HEK293T (cell line): ENCODE measurements around the gene CD79B.

Source experiments
- CTBP1 ChIP-seq: fragments of 450-650 bp; IDR thresholded peaks from 2 replicates; pipeline ENCODE4 v1.6.1; 2016; ENCODE audit warnings: borderline replicate concordance
- FOXK2 ChIP-seq: fragments of 450-650 bp; IDR thresholded peaks from 2 replicates; pipeline ENCODE4 v1.6.1; 2016; ENCODE audit warnings: mild to moderate bottlenecking
- FOXM1 ChIP-seq: fragments of 450-650 bp; IDR thresholded peaks from 2 replicates; pipeline ENCODE4 v1.6.1; 2017; ENCODE audit warnings: mild to moderate bottlenecking, borderline replicate concordance
- SP1 ChIP-seq: fragments of 450-650 bp; IDR thresholded peaks from 2 replicates; pipeline ENCODE4 v1.6.1; 2017
- SUZ12 ChIP-seq: fragments of 450-650 bp; IDR thresholded peaks from 2 replicates; pipeline ENCODE4 v1.6.1; 2016; ENCODE audit warnings: mild to moderate bottlenecking
- TF ChIP-seq, protein P1 (sequence below): fragments of 450-650 bp; IDR thresholded peaks from 2 replicates; pipeline ENCODE4 v1.6.1; 2016

DNA sequence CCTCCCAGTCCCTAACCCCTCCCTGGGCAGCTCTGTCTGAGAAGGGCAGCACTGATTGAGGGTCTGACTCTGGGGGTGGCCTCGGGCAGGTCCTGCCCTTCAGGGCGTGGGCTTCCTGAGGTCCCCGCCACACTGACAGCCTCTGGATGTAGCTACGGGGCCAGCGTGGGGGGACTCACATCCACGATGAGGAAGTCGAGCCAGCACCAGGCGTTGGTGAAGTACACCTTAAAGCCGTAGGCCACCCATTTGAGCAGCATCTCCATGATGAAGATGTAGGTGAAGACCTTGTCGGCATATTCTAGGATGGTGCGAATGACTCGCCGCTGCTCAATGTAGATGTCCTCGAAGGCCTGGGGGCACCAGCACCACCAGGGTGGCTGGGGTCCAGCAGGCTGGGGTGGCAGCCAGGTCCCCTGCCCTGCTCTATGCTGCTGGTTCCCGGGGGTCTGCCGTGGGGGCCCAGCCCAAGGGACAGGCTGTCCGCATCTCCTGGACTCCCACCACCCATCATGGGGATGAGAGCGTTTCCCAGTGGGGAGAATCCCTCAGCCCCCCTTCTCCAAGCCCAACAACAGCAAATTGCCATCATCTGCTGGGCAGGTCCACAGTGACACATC, 15.7 kb upstream of the CD79B start:
- TF ChIP-seq SP1 (no peak), FOXK2 (no peak), SUZ12 (no peak), FOXM1 (no peak), CTBP1 (no peak)
- TF ChIP-seq, protein P1, sequence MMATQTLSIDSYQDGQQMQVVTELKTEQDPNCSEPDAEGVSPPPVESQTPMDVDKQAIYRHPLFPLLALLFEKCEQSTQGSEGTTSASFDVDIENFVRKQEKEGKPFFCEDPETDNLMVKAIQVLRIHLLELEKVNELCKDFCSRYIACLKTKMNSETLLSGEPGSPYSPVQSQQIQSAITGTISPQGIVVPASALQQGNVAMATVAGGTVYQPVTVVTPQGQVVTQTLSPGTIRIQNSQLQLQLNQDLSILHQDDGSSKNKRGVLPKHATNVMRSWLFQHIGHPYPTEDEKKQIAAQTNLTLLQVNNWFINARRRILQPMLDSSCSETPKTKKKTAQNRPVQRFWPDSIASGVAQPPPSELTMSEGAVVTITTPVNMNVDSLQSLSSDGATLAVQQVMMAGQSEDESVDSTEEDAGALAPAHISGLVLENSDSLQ = no peak
